Heart left ventricle (tissue), 13 donors: ENCODE data around the gene PHF21A.

Experiments
- POLR2A ChIP-seq, 2 donors: fragments of 450-650 bp; IDR thresholded peaks; one replicate each; pipeline ENCODE4 v1.6.1; 2017; ENCODE audit warnings: antibody characterized with exemption in 2 of 2, mild to moderate bottlenecking in 2 of 2, moderate library complexity in 2 of 2
- TF ChIP-seq, protein P1 (sequence below), 12 donors: fragments of 200-600 bp; sonication (generic) in 4 of 12; IDR thresholded peaks; one replicate each; pipeline versions ENCODE4 v1.5.0 to v1.8.0; 2018 to 2022; ENCODE audit warnings: antibody characterized with exemption in 12 of 12, mild to moderate bottlenecking in 5 of 12
- donor health status: ischemic (EF 13 %, LVEDD 7.1; RV severe dilation, severe dysfunction).
- donor health status: DM: no; HTN: yes; CAD: no.
- donor health status: DM: no; HTN: no; CAD: no.
- donor health status: ischemic (EF 25% LVEDD 6.9; RV normal size, moderate dysfunction).
- donor health status: ischemic (EF 25% LVEDD 5.7; RV mildly dilated, moderate dysfunction).
- donor health status: ischemic (EF 35%, LVEDD 5.7; RV mildly dilated, moderate dysfunction).
- donor health status: nonischemic (EF 11% LVEDD 7.7; RV severe dilation, severe dysfunction).
- donor health status: DM: yes; HTN: yes; CAD: no.
- donor health status: PGD.
- donor health status: ischemic (EF 29% LVEDD 5.4; RV normal size, mild dysfunction).
- donor health status: nonischemic (EF 23%, LVEDD 6.1; RV moderate dilation, normal function).

GRCh38 chr11:45889966-45890365 is 231.3 kb downstream of the PHF21A start:
- TF ChIP-seq, protein P1, sequence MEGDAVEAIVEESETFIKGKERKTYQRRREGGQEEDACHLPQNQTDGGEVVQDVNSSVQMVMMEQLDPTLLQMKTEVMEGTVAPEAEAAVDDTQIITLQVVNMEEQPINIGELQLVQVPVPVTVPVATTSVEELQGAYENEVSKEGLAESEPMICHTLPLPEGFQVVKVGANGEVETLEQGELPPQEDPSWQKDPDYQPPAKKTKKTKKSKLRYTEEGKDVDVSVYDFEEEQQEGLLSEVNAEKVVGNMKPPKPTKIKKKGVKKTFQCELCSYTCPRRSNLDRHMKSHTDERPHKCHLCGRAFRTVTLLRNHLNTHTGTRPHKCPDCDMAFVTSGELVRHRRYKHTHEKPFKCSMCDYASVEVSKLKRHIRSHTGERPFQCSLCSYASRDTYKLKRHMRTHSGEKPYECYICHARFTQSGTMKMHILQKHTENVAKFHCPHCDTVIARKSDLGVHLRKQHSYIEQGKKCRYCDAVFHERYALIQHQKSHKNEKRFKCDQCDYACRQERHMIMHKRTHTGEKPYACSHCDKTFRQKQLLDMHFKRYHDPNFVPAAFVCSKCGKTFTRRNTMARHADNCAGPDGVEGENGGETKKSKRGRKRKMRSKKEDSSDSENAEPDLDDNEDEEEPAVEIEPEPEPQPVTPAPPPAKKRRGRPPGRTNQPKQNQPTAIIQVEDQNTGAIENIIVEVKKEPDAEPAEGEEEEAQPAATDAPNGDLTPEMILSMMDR (IDR thresholded peaks at IDR 0.05), result no peak
- no peak for TF ChIP-seq POLR2A (IDR thresholded peaks at IDR 0.05)
